Stimulated activated CD4-positive, alpha-beta T cell treated with anti-CD3 and anti-CD28 coated beads, Interleukin-12 subunit alpha, Interleukin-12 subunit beta, amount 100 ng/mL, for 24 hours (primary cell): ENCODE measurements around the gene SLC12A7.

Experiments used
- DNase-seq, 2 experiments: peaks; one replicate each; pipeline ENCODE4 v3.0.0-alpha.2; 2020; ENCODE audit warnings: low read depth in 2 of 2

SLC12A7 gene

DNA sequence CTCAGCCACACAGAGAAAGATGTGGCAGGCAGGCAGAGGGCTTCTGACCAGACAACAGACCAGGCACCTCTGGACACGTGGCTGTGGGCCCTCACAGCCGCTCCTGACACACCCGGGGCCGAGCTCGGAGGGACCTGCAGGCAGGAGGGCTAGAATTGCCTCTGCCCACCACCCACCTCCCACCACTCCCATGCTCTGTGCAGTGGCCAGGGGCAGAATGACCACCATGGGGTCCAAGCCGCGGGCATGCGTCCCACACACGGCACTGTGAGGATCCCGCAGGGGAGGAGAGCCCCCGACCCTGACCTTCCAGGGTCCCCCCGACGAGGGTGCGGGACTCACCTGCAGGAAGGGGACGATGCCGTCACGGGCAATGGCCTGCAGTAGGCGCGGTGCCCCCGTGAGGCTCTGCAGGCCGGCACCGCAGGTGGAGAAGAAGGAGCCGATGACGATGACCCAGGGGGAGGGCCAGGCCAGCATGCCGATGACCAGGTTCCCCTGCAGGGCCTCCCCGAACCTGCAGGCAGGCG is 34.3 kb downstream of the SLC12A7 start:
- DNase-seq, result no peak

DNA sequence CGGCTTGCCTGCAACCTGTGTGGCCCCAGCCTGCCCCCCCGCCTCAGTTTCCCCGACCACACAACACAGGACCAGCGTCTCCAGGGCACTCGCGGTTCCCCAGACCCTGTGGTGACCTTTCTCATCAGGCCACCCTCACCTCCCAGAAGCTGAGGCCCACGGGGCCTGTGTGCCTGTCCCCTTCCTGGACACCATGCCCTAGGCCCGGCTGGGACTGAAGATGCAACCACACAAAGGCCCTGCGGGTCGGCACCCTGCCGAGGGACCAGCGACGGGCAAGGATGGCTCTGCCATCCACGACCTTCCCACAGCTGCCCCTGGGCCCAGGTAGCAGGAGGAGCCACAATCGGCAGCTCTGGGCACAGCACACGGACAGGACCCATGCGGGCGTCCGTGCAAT is 34.8 kb downstream of the SLC12A7 start:
- DNase-seq, result no peak

DNA sequence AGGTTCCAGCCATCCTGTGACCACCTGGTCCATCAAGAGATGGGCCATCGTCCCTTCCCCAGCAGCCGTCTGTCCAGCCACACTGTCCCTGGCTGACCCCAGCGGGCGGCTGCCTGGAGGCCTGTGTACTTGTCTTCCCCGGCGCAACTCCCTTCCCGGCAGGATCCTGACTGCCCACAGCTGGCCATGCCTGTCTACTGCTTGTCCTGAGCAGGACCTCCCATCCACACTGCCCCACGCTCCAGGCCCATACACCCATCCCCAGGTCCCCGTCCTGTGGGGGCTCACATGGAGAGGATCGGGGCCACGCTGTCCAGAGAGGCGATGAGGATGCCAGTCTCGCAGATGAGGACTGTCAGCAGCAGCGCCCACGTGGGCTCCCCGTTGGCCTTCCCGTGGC is 35.5 kb downstream of the SLC12A7 start:
- no peak for DNase-seq

DNA sequence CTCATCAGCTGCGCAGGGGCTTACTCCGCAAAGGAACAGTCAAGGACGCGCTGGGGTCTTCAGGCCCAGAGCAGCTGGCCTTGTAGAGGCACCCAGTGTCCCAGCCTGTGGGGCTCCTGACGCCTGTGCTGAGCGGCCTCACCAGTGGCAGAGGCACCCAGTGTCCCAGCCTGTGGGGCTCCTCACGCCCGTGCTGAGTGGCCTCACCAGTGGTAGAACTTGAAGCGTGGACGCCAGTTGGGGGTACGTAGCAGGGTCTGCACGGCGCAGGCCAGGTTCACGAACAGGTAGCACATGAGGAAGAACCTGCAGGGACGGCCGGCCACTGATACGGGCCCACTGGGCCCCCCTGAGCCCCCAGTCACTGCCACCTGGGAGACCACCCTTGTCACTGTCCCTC is 35.9 kb downstream of the SLC12A7 start:
- DNase-seq, result no peak

DNA sequence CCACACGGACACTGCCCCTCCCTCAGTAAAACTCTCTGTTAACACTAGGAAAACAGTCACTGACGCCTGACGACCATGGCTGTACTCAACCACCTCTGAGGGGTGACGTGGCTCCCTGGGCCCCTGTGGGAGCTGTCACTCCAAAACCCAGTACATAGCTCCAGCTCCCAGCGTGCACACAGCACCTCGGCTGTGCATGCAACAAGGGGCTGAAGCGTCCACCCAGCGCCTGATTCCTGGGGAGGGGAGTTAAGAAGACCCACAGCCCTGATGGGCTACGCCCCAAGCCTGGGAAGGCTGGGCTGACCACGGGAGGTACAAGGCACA is 36.3 kb downstream of the SLC12A7 start:
- DNase-seq, result no peak

DNA sequence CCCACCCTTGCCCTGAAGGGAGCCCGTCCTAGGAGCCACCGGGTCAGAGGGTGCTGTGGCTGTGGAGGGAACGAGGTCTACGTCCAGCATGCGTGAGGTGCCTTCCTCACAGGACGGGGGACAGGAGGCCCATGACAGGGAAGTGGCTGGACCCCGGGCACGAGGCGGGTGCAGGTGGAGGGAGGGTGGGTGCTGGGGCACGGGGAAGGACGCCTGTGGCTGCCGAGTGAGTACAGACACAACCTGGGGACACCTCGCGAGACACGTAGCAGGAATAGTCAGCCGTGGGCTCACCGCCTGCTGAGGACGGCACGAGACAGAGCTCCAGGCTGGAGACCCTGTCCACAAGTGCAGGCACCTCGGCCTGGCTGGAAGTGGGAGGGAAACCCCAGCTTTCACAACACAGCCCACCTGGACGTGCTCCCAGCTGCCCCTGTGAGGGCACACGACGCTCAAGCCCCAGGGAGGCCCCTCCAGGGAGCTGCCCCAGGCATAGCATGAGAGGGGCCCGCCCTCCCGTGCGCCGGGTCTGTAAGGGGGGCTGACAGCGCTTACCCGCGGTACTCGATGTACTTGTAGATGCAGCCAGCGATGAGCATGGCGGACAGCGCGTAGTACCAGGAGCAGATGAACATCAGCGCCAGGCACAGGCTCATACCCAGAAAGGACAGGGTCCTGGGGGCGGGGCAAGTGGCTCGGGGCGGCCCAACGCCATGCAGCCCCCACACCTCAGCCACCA is 36.9 kb downstream of the SLC12A7 start:
- DNase-seq, result no peak

DNA sequence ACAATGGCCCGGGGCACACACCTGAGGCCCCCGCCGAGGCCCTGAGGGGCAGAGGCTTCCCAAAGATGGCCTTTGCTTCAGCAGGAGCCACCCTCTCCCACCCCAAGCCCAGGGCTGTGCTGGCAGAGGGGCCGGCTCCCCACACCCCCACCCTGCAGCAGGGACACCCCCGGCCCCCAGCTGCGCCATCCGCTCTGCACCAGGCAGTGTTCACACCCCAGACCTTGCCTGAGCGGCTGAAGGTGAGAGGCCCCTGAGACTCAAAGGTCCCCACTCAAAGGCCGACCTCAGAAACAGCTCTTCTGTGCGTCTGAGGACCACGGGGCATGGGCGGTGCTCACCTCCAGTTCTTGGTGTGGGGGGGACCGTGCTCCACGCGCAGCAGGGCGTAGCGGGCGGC is 37.6 kb downstream of the SLC12A7 start:
- DNase-seq, result no peak

DNA sequence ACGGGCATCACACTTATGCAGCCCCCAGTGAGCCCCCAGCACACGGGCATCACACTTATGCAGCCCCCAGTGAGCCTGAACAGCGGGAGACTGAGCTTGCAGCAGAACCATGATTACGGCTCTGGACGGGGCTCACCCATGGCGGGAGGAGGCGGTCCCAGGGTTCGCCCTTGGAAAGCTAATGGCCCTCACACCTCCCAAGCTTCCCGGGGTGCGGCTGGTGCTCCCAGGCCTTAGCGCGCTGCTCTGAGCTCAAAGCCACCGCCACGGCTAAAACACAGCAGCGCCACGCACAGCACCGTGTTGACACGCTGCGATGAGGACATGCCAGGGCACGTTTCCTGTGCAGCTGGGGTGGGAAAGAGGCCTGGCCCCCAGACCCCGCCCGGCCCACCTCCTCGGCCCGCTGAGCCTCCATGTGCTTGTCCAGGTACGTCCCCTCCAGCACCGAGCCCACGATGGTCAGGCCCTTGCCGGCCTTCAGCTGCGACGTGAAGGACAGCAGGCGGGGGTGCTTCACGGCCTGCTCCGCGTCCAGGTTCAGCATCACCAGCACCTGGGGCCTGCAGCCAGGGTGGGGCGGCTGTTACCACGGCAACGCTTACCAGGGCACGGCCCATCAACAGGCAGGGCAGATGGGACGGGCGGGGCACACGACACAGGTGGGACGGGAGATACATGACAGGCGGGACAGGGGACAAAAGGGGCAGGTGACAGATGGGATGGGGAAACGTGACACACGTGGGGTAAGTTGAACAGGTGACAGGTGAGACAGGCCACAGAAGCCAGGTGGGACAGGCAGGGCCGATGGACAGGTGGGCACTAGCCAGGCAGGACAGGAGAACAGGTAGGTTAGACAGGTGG is 38.4 kb downstream of the SLC12A7 start:
- DNase-seq, result no peak

DNA sequence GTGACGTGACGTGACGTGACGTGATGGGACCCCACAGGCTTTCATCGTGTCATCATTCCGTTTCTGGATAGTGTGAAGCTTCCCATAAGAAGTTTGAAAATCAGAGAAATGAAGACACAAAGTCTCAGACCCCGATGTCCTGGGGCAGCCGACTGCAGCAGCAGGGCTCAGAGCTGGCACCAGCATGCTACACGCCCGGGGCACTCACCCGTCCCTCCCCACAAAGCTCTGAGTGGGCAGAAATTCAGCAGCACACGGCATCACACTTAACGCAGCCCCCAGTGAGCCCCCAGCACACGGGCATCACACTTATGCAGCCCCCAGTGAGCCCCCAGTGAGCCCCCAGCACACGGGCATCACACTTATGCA is 42.2 kb downstream of the SLC12A7 start:
- DNase-seq, result no peak

DNA sequence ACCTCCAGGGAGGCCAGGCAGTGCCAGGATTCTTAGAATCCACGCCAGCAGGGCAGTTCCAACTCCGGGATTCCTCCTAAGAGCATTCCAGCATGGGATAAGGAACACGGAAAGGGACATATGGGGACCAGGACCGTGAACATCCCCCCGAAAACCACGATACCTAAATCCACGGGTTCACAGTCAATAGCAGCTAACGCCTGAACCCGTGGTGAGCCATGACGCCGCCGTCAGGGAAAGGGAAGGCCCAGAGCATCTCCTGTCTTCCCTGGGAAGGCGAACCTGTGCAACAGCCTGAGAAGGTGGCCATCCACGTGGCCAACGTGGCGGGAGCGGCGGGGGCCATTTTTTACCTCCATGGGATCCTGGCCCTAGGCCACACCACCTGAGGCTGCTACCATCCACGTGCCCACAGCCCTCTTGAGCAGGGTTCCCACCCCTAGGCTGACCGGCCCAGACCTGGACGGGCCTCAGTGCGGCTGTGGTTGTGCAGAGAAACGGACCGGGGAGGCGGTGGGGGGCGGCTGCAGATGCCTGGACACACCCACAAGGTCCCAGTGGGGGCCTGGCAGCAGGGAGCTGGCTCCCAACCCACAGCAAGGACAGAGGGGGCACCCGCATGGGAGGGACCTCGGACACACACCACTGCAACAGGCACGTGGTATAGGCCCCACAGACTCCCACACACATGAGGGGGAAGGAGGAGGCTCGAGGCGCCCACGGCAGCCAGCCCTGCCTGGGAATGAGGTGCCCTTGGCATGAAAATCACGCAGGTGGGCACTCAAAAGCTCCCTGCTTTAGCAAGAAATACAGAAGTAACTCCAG is 42.8 kb downstream of the SLC12A7 start:
- DNase-seq, result no peak

DNA sequence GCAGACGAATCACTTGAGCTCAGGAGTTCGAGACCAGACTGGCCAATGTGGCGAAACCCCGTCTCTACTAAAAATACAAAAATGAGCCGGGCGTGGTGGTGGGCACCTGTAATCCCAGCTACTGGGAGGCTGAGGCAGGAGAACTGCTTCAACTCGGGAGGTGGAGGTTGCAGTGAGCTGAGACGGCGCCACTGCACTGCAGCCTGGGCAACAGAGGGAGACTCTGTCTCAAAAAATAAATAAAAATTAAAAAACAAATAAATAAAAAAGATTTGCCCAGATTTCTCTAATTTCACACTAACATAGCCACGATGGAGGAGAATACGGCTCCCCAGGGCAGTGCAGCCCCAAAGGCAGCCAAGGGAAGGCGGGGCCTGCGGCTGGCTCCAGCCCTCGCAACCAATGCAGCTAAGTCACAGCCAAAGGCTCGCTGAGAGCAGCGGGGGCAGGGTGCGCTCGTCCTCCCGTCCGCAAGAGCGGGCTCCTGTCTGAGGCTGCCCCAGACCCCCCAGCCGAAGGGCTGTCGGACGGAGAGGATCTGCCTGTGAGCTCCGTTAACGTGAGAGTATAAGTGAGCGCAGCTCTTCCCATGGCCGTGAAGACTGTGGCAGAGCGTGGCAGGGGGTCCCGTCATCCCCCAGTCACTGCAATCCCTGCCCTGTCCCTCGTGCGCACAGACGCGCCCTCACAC is 43.5 kb downstream of the SLC12A7 start:
- DNase-seq, result no peak

DNA sequence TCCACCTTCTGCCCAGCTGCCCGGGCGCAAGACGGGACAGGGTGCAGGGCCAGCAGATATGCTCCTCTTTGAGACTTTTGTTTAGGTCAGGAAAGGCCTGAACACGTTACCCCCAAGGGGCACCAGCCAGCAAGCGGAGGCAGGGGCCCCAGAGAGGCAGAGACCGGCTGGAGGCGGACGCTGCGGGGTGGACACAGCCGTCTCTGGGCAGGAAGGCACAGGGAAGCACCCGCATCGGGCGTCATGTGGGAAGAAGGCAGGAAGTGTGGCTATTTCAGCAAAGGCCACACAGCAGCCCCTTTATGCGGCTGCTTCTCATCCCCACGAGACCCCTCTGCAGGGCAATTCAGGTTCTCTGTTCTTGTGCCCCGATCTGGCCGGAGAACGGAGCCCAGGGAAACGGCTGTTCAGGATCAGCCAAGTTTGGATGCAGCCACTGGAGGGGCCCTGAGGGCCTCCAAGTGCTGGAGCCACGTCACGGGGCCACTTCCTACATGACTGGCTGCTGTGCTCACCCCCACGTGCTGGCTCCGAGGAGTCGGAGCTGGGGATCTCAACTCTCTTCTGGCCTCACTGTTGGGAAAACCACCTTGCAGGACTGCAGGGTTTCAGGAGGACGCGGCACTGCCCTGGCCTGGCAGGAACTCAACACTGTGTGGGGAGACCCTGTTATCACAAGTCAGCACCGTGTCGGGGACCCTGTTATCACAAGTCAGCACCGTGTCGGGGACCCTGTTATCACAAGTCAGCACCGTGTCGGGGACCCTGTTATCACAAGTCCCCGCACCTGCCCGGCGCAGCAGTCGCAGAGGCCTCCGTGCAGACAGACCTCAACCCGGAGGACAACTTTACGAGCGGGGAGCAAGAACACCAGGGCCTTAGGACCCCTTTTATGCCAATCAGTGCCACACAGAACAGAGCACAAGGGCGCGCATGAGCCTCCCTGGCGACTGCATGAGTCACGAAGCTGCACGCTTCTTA is 44.4 kb downstream of the SLC12A7 start:
- no peak for DNase-seq

DNA sequence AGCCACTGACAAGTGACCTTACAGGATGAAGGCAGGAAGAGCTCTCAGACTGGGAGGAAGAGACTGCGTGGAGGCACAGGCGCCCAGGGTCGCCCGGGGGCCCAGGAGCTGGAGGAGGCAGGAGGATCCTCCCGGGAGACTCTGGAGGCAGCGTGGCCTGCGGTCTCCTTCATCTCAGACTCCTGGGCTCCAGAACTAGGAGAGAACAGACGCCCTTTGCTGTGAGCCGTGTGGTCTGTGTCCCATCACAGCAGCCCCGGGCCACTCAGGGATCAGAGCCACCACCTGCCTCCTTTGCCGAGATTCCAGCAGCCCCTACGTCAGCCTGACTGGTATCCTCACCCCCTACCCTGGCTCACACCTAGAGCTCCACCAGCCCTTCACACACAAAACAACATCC is 45.2 kb downstream of the SLC12A7 start:
- DNase-seq, result no peak

DNA sequence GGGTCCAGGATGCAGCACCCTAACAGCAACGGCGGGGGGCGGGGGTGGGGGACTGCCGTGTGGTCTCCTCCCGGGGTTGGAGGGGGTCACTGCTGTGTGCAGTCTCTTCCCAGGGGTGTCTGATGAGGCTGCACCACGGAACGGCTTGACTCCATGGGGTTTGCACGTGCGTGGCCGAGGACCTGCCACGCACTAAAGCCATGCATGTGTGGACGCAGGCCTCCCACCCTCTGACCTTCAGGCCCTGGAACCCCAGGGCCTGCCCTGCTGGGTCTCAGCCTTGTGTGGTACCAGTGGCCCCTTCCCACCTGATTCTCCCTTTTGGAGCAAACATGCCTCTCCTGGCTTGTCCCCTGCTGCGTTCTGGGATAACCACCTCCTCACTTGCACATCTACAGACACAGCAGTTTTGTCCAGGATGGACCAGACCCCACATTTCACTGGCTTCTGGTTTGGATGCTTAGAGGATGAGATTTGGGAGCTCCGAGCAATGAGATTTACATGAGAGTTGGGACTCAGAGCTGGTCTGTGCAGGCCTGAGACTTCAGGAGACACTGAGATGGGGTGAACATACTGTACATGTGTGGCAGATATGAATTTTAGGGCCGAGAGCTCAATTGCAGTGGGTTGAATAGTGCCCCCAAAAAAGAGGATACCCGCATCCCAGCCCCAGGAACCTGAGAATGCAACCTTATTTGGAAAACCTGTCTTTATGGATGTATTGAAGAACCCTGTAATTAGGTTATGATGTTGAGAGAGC is 45.8 kb downstream of the SLC12A7 start:
- no peak for DNase-seq

DNA sequence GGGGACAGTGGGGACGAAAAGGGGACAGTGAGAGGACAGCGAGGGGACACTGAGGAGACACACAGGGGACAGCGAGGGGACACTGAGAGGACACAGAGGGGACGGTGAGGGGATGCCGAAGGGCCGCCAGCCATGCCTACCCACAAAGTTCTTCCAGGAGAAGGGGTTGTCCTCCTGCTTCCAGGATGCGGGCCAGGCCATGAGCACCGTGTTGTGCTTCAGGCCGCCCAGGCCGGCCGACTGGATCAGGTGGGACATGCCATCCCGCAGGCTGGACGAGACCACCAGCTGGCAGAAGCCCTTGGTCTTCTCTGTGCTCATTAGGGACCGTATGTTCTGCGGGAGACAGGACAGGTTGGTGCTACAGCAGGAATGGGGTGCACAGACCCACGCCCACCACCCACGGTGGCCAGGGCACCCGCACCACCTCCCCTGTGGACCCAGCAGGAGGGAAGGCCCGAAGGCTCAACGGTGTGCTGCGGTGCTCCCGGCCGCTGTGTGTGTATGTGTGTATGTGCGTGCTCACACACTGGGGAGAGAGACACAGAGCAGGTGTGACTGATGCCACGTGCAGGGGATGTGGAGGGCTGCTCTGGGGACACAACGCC is 46.6 kb downstream of the SLC12A7 start:
- DNase-seq, result no peak

DNA sequence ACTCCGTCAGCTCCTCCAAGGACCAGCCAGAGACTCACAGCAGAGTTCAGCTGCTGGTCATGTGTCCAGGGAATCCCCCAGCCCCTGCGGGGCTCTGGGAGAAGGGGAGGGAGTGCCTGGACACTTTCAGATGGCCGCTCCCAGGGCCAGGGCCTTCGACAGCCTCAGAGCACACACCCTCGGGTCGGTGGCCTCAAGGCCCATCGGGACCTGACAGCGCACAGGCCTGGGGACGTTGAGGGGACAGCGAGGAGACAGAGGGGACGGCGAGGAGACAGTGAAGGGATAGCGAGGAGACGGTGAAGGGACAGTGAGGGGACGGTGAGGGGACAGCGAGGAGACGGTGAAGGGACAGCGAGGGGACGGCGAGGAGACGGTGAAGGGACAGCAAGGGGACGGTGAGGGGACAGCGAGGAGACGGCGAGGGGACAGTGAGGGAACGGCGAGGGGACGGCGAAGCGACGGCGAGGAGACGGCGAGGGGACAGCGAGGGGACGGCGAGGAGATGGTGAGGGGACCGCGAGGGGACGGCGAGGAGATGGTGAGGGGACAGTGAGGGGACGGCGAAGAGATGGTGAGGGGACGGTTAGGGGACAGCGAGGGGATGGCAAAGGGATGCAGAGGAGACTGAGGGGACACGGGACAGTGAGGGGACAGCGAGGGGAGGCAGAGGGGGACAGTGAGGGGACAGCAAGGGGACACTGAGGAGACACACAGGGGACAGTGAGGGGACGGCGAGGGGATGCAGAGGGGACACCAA is 47.3 kb downstream of the SLC12A7 start:
- no peak for DNase-seq

DNA sequence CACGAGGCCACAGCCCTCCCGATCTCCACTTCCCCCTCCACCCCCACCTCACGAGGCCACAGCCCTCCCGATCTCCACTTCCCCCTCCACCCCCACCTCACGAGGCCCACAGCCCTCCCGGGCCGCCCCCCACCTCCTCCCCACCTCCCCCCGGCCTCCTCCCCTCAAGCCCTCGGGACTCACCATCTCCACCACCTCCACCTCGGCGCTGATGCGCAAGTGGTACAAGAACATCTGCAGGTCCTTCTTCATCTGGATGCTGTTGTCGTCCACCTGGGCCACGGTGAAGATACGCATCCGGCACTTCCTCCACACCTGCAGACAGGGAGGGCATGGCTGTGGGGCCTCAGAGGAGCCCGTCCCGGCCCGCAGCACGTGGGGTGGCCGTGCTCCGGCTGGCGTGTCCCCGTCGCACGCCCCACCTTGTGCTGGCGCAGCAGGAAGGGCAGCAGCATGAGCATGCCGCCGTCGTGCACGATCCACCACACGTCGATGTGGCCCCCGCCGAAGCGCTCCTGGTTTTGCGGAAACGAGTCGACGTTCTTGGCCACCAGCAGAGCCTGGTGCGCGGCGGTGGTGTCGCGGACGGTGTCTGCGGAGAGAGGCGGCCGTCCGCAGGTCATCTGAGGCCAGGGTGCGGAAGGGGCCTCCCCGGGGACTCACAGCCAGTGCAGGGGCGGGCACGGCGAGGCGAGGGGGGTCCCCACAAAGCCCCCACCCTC is 48.0 kb downstream of the SLC12A7 start:
- no peak for DNase-seq
